BJ (cell line): ENCODE measurements around the gene NFAM1. TPM values are rescaled to one million over a fixed set of nuclear protein-coding genes. Genes with fewer than 3 reads are reported as not detected.

ENCODE experiments used
- CTCF ChIA-PET: fragments of 350-600 bp; formaldehyde crosslinking; extraction: SDS; loops from one replicate; lab custom pipeline; 2021; ENCODE audit warnings: antibody characterized with exemption, inconsistent platforms; lab: Yijun Ruan, JAX
- POLR2A ChIA-PET: fragments of 300-600 bp; sonication (Branson Sonifier 250); formaldehyde crosslinking; extraction: SDS; loops from one replicate; lab custom pipeline; 2021; ENCODE audit warnings: antibody characterized with exemption; lab: Charles Lee
- DNase-seq: peaks from one replicate; pipeline ENCODE4 v3.0.0-alpha.2; 2011; ENCODE audit warnings: low read depth
- H3K27me3 ChIP-seq: 2 replicates; pipeline ENCODE4 v1.6.0; 2011; ENCODE audit warnings: low read length; ENCODE audit not compliant: control insufficient read depth, insufficient read depth
- H3K36me3 ChIP-seq: 2 replicates; pipeline ENCODE4 v1.5.1; 2011; ENCODE audit warnings: low read length; ENCODE audit not compliant: control insufficient read depth, insufficient read depth
- H3K4me3 ChIP-seq: 2 replicates; pipeline ENCODE4 v1.5.1; 2011; ENCODE audit warnings: low read depth, mild to moderate bottlenecking, control low read depth, low read length
- CTCF ChIP-seq: IDR thresholded peaks from 2 replicates; pipeline ENCODE4 v1.5.1; 2011; ENCODE audit warnings: low read depth, mild to moderate bottlenecking, control low read depth, inconsistent platforms, low read length, moderate library complexity; ENCODE audit not compliant: insufficient read depth
- polyA plus RNA-seq: library from polyadenylated mRNA; depleted of rRNA; stranded (reverse); fragments of >200 nt; gene quantifications from 2 replicates; pipeline ENCODE4 v1.2.3, GENCODE V29; 2011

The NFAM1 gene
- polyA plus RNA-seq, 1 experiment: 0.01 TPM

- POLR2A ChIA-PET: interaction anchor here (0.6 to 0.7 kb wide), 2 partner anchors 15 to 94 kb away, joined by 3 to 4 read pairs; no protein-coding TSS in a partner anchor
- peak overlapping the region; percentile 53 for H3K4me3 ChIP-seq
- peak; percentile 58 for DNase-seq
- CTCF ChIA-PET: interaction anchor here (0.9 to 1.1 kb wide), 2 partner anchors 21 to 25 kb away, joined by 3 to 5 read pairs; no protein-coding TSS in a partner anchor
- peaks cover 25% of the 10 kb centered on the region for H3K27me3 ChIP-seq
- TF ChIP-seq CTCF: no peak
- no peaks in the 10 kb centered on the region for H3K36me3 ChIP-seq
Observed at GRCh38 chr22:42369250-42370041, 62.8 kb downstream of the NFAM1 start.

- peak overlapping the region; percentile 52 for H3K4me3 ChIP-seq
- DNase-seq: no peak
- no peak for TF ChIP-seq CTCF
- H3K27me3 ChIP-seq: peaks cover 25% of the 10 kb centered on the region
- ChIA-PET POLR2A (interaction anchor here (0.6 to 0.7 kb wide), 2 partner anchors 15 to 93 kb away, joined by 3 to 4 read pairs; no protein-coding TSS in a partner anchor), CTCF (interaction anchor here (1.1 kb wide), 1 partner anchor 24 kb away, joined by 5 read pairs; no protein-coding TSS in a partner anchor)
- no peaks in the 10 kb centered on the region for H3K36me3 ChIP-seq
Observed at GRCh38 chr22:42368379-42369249, 63.6 kb downstream of the NFAM1 start.

GRCh38 chr22:42367980-42368378 is 64.2 kb downstream of the NFAM1 start:
- CTCF ChIA-PET: interaction anchor here (1.1 kb wide), 1 partner anchor 23 kb away, joined by 5 read pairs; no protein-coding TSS in a partner anchor
- peaks cover 27% of the 10 kb centered on the region for H3K27me3 ChIP-seq
- no peaks in the 10 kb centered on the region for H3K36me3 ChIP-seq
- TF ChIP-seq CTCF: no peak
- peak overlapping the region; percentile 52 for H3K4me3 ChIP-seq
- POLR2A ChIA-PET: no interaction called here
- DNase-seq: no peak

- CTCF ChIA-PET: interaction anchor here (1.3 to 1.5 kb wide), 2 partner anchors 14 to 198 kb away, joined by 4 read pairs; no protein-coding TSS in a partner anchor
- no peak for DNase-seq
- H3K4me3 ChIP-seq: no peak overlapping the region
- POLR2A ChIA-PET: no interaction called here
- peaks cover 34% of the 10 kb centered on the region for H3K27me3 ChIP-seq
- no peaks in the 10 kb centered on the region for H3K36me3 ChIP-seq
- TF ChIP-seq CTCF: no peak
Observed at GRCh38 chr22:42366806-42367581, 65.2 kb downstream of the NFAM1 start.
